Measurements from ENCODE around the gene RGS9BP.

DNA sequence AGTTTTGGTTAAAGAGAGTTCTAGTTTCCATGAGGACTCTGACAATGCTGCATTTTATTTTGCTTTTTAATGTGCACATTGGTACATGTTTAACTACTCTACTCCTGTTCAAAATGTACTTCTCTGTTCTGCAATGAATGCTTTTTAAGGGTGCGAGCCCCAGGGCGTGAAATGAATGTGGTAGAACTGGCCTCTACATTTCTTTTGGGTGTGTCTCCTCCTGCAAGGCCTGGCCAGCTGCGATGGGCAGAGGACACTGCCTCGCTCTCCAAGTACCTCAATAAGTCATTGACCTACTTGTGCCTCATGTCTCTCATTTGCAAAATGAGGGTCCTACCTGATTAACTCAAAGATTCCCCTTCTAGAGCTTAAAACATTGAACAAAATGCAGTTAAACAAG, 6.7 kb downstream of the RGS9BP start:
- TF ChIP-seq, protein P1, sequence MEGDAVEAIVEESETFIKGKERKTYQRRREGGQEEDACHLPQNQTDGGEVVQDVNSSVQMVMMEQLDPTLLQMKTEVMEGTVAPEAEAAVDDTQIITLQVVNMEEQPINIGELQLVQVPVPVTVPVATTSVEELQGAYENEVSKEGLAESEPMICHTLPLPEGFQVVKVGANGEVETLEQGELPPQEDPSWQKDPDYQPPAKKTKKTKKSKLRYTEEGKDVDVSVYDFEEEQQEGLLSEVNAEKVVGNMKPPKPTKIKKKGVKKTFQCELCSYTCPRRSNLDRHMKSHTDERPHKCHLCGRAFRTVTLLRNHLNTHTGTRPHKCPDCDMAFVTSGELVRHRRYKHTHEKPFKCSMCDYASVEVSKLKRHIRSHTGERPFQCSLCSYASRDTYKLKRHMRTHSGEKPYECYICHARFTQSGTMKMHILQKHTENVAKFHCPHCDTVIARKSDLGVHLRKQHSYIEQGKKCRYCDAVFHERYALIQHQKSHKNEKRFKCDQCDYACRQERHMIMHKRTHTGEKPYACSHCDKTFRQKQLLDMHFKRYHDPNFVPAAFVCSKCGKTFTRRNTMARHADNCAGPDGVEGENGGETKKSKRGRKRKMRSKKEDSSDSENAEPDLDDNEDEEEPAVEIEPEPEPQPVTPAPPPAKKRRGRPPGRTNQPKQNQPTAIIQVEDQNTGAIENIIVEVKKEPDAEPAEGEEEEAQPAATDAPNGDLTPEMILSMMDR (conservative IDR thresholded peaks at IDR 0.05; ENCODE audit: low read length) = no peak
- no peak for TF ChIP-seq EZH2phosphoT487 (IDR thresholded peaks at IDR 0.05; ENCODE audit: borderline replicate concordance)
